Peyer's patch (tissue), 4 donors: ENCODE measurements around the gene ARHGEF7.

Experiments used
- CTCF ChIP-seq, 6 experiments: fragments of 450-650 bp in 4 of 6; fragments of 200-600 bp in 2 of 6; sonication (generic) in 1 of 6; IDR thresholded peaks; one replicate each; pipeline ENCODE4 v1.5.1; 2017 to 2019; ENCODE audit warnings: antibody characterized with exemption in 6 of 6, mild to moderate bottlenecking in 3 of 6, moderate library complexity in 1 of 6
- POLR2A ChIP-seq, 2 donors: fragments of 450-650 bp; IDR thresholded peaks; one replicate each; pipeline ENCODE4 v1.5.1; 2017; ENCODE audit warnings: antibody characterized with exemption in 2 of 2, mild to moderate bottlenecking in 2 of 2, moderate library complexity in 2 of 2

- no peak for TF ChIP-seq CTCF (IDR thresholded peaks at IDR 0.05)
- TF ChIP-seq POLR2A (IDR thresholded peaks at IDR 0.05) = no peak
Observed at GRCh38 chr13:111248822-111249221, 133.7 kb downstream of the ARHGEF7 start.
